Tibial nerve (tissue), 3 donors: Measurements from ENCODE around the gene NLN.

Experiments
- CTCF ChIP-seq, 5 experiments: fragments of 200-600 bp in 3 of 5; fragments of 450-650 bp in 2 of 5; sonication (generic) in 3 of 5; IDR thresholded peaks; one replicate each; pipeline ENCODE4 v1.5.1; 2016 to 2019; ENCODE audit warnings: antibody characterized with exemption in 5 of 5, mild to moderate bottlenecking in 3 of 5, moderate library complexity in 2 of 5
- POLR2A ChIP-seq, 2 donors: fragments of 450-650 bp; IDR thresholded peaks; one replicate each; pipeline ENCODE4 v1.6.1; 2017; ENCODE audit warnings: antibody characterized with exemption in 2 of 2, mild to moderate bottlenecking in 2 of 2, moderate library complexity in 2 of 2

- TF ChIP-seq CTCF (IDR thresholded peaks at IDR 0.05): no peak
- TF ChIP-seq POLR2A (IDR thresholded peaks at IDR 0.05): no peak
These were observed 12.9 kb downstream of the NLN start for GRCh38 chr5:65734921-65735320.
